Eye (tissue), 1 donor: ENCODE measurements around the gene NKX2-3.

ENCODE experiments used
- DNase-seq: peaks from one replicate; pipeline ENCODE4 v3.0.0-alpha.2; 2015

NKX2-3 gene

DNA sequence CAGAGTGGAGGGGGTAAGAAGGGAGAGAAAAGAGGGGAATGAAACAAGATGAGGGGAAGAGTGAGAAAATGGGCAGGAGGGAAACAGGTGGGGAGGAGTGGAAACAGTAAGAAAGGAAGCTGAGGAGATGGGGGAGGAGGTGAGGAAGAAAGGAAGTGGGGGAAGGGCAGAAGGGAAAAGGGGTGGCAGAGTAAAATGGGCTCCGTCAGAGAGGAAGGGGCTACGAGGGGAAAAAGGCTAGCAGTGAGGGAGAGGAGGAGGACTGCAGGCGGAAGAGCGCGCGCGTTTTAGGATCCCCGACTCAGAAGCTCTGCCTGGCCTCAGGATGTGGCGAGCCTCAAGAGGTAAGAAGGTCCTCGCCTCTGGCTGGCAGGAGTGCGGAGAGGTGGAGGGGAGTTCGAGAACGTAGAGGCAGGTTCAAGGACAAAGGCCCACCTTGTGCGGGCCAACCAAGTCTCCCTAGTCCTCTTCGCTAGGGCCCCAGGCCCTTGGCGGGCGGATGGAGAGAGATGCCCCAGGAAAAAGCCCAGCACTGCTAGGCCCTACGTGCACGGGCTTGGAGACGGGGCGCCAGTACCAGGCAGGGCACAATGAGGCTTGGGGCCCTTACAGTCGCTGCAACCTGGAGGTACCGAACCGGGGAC lies 5.8 kb upstream of the NKX2-3 start:
- peak; percentile 34 for DNase-seq

DNA sequence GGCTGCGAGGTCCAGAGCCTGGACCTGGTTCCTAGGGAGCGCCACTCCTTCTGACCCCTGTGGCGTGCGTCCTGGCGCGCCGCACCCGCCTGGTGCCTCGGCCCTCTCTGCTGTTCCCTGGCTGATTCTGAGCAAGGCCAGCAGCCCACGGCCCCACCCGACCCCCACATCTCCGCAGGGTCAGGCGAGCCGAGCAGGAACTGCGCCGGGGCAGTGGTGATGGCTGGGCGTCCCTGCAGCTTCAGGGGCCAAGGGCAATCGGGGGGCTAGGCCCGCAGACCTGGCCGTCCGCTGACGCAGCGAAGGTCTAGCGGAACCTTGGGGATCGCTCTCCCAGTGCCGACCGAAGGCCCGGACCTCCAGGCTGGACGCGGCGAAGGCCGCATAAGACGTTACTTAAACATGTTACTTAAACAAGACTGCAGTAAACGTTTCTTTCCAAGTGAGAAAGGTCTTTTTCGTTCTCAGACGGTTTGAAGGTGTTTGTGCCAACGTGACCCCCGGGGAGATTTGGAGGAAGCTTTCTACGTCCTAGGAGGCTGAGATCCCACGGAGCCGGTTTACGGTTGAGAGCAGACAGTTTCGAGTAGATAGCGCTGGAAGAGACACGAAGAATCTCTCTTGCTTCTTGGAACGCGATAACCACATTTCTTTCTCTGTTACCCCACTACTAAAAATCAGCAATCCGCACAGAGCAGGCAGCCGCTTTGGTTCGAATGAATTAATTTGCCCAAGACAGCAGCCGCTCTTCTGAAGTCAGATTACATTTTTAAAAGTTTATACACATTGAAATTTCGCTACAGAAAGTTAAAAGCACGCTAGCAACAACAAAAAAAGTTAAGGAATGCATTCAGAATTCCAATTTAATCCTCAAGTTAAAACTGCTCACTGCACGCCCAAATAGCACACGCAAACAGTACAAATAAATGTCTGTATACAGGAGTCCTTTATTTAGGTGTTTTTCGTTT lies 4.9 kb upstream of the NKX2-3 start:
- DNase-seq, result peak; percentile 83

GRCh38 chr10:99528494-99529441 lies 4.0 kb upstream of the NKX2-3 start:
- DNase-seq, result peak; percentile 73

DNA sequence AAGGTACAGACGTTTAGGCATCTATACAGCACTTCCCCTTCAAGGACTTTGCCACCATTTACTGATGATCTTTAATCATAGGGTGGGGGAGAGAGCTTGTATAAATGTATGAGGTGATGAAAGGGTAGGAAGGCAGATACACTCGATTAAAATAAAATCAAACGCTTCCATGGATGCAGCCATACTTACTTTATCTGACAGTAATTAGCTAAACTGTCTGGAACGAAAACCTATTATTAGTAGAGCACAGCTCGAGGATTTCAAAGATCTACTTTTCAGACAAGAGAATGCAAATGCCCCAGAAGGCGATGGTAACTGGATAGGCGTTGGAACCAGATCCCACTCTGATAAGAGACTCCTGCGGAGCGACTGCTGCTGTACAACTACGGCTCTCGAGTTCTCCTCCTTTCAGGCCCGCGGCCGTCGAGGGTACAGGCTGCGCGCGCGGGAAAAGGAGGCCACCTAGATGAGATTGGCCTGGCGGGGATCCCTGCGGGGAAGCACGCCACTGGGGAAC lies 3.1 kb upstream of the NKX2-3 start:
- peak; percentile 82 for DNase-seq

- DNase-seq, result peak; percentile 68
These were observed 2.4 kb upstream of the NKX2-3 start for GRCh38 chr10:99530108-99531025.

DNA sequence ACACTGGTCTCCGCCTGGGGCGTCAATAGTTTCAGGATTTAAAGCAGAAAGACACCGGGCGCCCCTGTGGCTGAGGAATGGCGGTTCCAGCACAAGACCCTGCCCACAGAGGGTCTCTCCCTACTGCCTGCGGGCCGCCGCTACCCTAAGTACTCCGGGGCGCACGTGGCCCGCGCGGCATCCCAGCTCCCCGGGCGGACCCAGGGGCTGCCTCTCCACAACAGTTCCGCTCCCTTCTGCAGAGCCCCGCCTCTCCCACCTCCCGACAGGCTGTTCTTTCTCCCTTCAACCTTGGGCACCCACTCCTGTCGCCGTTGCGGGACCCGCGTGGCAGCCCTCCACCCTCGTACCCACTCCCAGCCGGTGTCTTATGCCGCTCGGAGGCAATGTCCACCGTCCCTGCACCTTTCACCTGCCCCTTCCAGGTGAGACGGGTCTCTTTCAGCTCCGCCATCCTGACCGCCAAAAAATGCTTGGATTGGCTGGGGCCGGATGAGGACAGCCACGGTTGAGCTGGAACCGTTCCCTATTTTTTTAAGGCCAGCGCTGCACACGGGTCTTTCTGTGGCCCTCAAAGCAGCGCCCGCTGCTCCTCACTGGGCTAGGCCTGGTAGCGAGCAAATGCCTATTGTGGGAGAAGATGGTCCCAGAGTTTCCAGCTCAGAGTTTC lies 1.6 kb upstream of the NKX2-3 start:
- DNase-seq, result peak; percentile 51

- DNase-seq, result peak; percentile 38
These were observed 797 bp upstream of the NKX2-3 start for GRCh38 chr10:99531696-99532593.

GRCh38 chr10:99533496-99534449 lies 1.0 kb downstream of the NKX2-3 start:
- peak; percentile 36 for DNase-seq

- DNase-seq, result no peak
These were observed 1.8 kb downstream of the NKX2-3 start for GRCh38 chr10:99534450-99534938.

- DNase-seq, result peak; percentile 76
These were observed 2.4 kb downstream of the NKX2-3 start for GRCh38 chr10:99534939-99535763.

DNA sequence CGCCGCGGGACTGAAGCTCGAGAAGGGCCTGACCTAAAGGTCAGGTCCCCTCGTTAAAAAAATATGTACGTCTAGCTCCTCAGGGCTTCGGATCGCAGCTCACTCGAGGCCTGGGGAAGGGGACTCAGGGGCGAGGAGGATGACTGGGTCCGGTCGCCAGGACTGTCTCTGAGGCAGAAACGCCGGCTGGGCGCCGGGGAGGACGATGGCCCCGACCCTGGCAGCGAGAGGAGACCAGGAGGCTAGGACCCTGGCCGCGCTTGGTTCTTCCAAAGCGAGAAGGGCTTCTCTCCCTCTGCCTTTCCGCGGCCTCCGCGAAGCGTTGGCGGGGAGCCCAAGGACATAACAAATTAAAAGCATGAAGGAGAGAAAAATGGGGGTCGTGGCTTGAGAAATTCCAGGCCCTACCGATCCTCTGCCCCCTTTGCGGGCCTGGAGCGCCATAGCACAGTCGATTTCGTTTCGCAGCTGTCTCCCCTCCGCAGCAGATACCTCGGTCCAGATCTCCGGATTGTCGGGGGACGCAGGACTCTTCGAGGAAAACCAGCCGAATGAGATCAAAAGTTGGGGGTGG lies 3.1 kb downstream of the NKX2-3 start:
- peak; percentile 75 for DNase-seq

- peak; percentile 82 for DNase-seq
These were observed 3.8 kb downstream of the NKX2-3 start for GRCh38 chr10:99536338-99537085.

- peak; percentile 52 for DNase-seq
These were observed 4.6 kb downstream of the NKX2-3 start for GRCh38 chr10:99537086-99537988.

GRCh38 chr10:99537989-99538917 lies 5.5 kb downstream of the NKX2-3 start:
- peak; percentile 48 for DNase-seq
